Left cardiac atrium (tissue), 4 donors: ENCODE data around the gene GPRIN2. TPM values are rescaled to one million over a fixed set of nuclear protein-coding genes. Genes with fewer than 3 reads are reported as not detected.
"Not testable (repeated sequence)": the region's sequence is repeated elsewhere in the genome, so short reads cannot be mapped to it uniquely, and the experiment has no call there.

ENCODE experiments used
- ATAC-seq, 2 donors: fragments of 200-7000 bp; cut with Tn5 transposase; one replicate each; pipeline ENCODE4 v1.9.1; 2020; ENCODE audit warnings: mild to moderate bottlenecking in 2 of 2, moderate library complexity in 2 of 2
- DNase-seq: peaks from one replicate; pipeline ENCODE4 v3.0.0-alpha.2; 2020
- intact Hi-C, 2 donors: fragments of 100-400 bp; cut with DNase I; formaldehyde crosslinking; loops; one replicate each; pipeline versions ENCODE4 v1.14.1 to v1.15.1; 2022 to 2023
- long read RNA-seq: library from polyadenylated mRNA; unstranded; transcript quantifications from one replicate; pipeline ENCODE4 v2.0.0, GENCODE V29; 2021
- total RNA-seq, 2 donors: library from RNA; stranded (reverse); fragmentation: NEBNext Ultra II Directional; extraction: Animal tissue kit (Norgen Biotek cat#: 25700); gene quantifications; one replicate each; pipeline ENCODE4 v1.2.1, GENCODE V29; 2021
- donor health status: DM: no; HTN: yes; CAD: no.
- donor health status: DM: no; HTN: yes; CAD: no; lungs with severe emphysema.
- donor health status: DM: yes; HTN: yes; CAD: no.
- donor health status: Dilated cardiomyopathy.

GPRIN2 gene
- not detected for total RNA-seq
- long read RNA-seq = 0 reads

GRCh38 chr10:46556515-46557318 lies at the start of gene GPRIN2:
Gene GPRIN2 (minus strand): TSS chr10:46556658. CDS start chr10:46550736, 5,922 bp downstream.
- intact Hi-C loops = no loop called here

GRCh38 chr10:46600516-46600915 lies 44.1 kb upstream of the GPRIN2 start:
- DNase-seq, intact Hi-C loops, ATAC-seq: not testable (repeated sequence)

More at GRCh38 chr10:46556515-46557318, at the start of gene GPRIN2:
- DNase-seq (no peak), ATAC-seq (peak; percentile 36 to 44)

DNA sequence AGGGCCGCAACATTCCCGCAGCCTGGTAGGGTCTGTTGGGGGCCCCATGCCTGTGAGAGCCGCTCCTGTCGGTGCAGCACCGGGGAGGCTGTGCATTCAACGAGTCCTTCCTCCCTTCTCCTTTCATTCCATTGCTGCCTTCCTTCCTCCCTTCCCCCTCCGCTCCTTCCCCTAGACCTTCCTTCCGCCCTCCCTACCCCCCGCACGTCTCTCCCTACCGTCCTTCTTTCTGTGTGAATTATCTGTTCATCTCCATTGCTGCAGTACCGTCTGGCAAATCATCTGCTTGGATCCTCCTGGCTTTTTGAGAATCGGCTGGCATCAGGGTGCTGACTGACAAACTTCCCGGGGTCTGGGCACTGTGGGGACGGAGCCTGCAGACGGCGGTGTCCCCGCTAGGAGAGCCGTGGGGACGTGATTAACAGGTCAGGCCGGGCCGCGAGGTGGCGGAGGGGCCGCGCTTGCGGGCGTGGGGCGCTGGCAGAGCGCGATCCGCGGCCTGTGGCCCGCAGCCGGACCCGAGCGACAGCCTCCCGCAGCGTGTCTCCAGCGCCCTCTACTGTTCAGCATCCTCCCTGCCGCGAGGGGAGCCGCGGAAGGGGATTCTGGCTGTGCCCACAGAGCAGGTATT lies 41.3 kb upstream of the GPRIN2 start:
- intact Hi-C loops = not testable (repeated sequence)
- DNase-seq (peak; percentile 18), ATAC-seq (peak; percentile 85 to 89)

DNA sequence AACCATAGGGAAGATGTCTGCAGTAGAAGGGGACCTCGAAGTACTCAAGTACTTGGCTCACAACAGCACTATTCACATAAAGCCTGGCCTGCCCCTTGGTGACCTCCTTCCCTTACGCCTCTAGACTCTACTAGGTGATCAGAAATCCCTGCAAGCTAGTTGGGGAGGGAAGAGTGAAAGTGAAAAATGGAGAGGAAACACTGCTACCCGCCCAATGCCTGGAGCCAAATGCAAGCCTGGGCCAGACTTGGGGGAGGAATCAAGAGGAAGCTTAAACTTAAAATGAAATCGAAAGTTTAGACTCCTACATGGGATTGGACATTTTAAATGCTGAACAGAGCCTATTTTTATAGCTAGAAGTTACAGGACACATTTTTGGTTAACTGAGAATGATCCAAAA lies 40.1 kb upstream of the GPRIN2 start:
- ATAC-seq (peak; percentile 20 to 29), DNase-seq (peak; percentile 25)
- intact Hi-C loops = not testable (repeated sequence)

DNA sequence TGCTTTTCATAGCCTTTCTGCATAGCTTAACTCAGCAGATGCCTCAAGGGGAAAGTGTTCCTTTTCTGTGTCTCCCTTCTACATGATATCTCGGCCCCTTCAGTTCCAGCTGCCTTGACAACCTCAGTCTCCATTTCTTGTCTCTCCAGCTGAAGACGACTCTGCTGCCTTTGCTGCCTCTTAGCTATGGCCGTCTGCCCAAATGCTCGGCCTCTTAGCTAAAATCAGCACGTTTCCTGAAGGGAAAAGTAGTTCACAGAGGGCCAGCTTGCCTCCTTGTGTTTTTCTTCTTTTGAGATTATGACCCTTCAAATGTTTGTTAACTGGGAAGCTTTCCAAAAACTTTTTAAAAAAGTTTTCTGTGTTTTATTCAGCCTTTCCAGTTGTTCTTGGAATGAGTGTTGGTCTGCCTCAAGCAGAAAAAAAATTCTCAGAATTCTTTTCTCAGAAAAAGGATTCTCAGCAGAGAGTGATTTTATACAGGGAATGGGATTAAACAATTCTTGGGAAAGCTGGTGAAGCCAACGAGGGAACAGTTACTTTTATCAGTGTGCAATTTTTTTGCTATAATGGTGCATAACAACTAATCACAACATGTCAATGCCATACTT lies 38.1 kb upstream of the GPRIN2 start:
- DNase-seq = not testable (repeated sequence)
- peak; percentile 62 to 67 for ATAC-seq

GRCh38 chr10:46593307-46593706 lies 36.8 kb upstream of the GPRIN2 start:
- intact Hi-C loops, ATAC-seq: not testable (repeated sequence)

More for the DNA sequence above, 38.1 kb upstream of the GPRIN2 start:
- intact Hi-C loops = not testable (repeated sequence)

DNA sequence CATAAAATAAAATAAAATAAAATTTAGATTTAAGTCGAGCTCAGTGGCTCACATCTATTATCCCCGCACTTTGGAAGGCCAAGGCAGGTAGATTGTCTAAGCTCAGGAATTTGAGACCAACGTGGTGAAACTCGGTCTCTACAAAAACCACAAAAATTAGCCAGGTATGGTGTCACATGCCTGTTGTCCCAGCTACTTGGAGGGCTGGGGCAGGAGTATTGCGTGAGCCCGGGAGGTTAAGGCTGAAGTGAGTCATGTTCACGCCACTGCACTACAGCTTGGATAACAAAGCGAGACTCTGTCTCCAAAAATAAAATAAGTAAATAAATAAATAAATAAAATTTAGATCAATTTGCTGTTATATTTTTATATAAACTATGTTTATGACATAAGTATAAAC lies 34.6 kb upstream of the GPRIN2 start:
- intact Hi-C loops, ATAC-seq, DNase-seq: not testable (repeated sequence)

More at GRCh38 chr10:46593307-46593706, 36.8 kb upstream of the GPRIN2 start:
- DNase-seq = not testable (repeated sequence)

DNA sequence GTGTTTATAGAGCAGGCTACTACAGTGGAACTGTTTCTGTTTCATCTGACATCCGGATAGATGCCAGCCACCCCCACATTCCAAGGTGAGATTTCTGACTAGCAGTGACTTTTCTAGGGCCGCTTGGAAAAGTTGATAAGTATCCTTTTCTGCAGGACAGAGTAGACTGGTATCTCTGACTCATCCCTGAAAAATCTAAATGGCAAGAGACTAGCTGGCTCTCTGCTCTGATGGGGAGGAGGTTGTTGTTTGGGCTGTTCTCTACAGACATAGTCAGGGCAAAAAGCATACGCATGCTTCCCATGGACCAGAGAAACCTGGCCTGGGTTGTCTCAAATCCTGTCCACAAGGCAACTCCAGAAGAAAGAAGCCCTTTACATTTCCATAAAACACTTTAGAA lies 33.1 kb upstream of the GPRIN2 start:
- intact Hi-C loops, DNase-seq: not testable (repeated sequence)

GRCh38 chr10:46588221-46588620 lies 31.8 kb upstream of the GPRIN2 start:
- ATAC-seq = peak in 1 of 2 donors; percentile 11
- intact Hi-C loops, DNase-seq: not testable (repeated sequence)

More for the DNA sequence above, 33.1 kb upstream of the GPRIN2 start:
- ATAC-seq = peak in 1 of 2 donors; percentile 32

GRCh38 chr10:46587546-46587945 lies 31.1 kb upstream of the GPRIN2 start:
- DNase-seq, intact Hi-C loops: not testable (repeated sequence)
- ATAC-seq = peak; percentile 66 to 83

DNA sequence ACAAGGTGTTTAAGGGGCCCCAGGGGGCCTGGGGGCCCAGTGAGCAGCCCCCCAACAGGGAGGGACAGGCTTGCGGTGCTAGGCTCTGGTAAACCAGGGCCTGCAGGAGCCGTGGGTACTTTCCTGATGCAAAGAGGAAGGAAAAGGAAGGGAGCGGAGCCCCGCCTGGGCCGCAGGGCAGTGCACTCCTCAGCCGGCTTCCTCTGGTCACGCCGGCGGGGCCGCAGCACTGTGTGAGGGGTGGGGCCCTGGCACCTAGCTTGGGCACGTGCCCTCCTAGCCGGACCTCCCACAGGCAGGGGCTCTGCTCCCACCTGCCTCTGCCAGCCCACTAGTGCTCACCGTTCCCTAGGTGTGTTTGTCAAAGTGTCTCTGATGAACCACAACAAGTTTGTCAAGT lies 28.8 kb upstream of the GPRIN2 start:
- intact Hi-C loops, DNase-seq: not testable (repeated sequence)
- ATAC-seq = peak in 1 of 2 donors; percentile 24

DNA sequence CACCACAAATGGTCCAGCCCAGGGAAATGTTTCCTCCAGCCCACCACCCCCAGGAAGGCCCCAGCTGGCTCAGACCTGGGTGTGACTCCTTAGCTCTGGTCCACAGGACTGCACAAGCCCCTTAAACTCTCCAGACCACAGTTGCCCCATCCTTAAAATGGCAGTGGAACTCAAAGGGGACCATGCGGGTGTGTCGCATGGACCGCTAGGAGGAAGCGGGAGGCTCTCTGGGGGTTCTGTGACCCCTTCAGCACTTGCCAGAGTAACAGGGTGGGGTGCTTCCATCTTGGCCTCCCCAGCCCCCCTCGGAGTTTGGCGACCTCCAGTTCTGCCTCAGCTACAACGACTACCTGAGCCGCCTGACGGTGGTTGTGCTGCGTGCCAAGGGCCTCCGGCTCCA lies 27.7 kb upstream of the GPRIN2 start:
- intact Hi-C loops, ATAC-seq, DNase-seq: not testable (repeated sequence)

DNA sequence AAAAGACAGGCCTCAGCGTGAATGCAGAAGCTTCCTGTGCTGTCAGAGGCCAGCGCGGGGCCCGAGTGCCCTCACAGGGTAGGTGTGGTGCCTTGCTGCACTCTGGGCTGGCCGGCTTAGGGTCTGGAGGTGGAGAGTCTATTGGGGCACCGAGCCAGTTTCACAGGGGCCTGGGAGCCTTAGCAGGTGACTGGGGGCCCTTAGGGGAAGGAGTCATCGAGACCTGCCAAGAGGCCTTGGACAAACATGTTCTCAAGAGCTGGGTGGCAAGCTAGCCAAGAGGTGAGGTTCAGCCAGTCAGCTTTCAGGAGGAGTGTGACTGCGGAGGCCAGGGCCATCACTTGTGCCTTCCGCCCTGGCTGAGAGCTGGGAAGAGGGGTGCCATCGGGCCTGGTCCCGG lies 26.1 kb upstream of the GPRIN2 start:
- ATAC-seq, intact Hi-C loops: not testable (repeated sequence)

GRCh38 chr10:46581997-46582396 lies 25.5 kb upstream of the GPRIN2 start:
- intact Hi-C loops, DNase-seq, ATAC-seq: not testable (repeated sequence)

More for the DNA sequence above, 26.1 kb upstream of the GPRIN2 start:
- not testable (repeated sequence) for DNase-seq

- ATAC-seq, intact Hi-C loops, DNase-seq: not testable (repeated sequence)
These were observed 22.9 kb upstream of the GPRIN2 start for GRCh38 chr10:46579378-46579777.

- DNase-seq, intact Hi-C loops: not testable (repeated sequence)
- ATAC-seq = peak; percentile 42 to 48
These were observed 22.2 kb upstream of the GPRIN2 start, which contains the start of gene SYT15 for GRCh38 chr10:46578474-46579178. Gene SYT15 (plus strand): TSS chr10:46579128. CDS start chr10:46579169, 41 bp downstream.

DNA sequence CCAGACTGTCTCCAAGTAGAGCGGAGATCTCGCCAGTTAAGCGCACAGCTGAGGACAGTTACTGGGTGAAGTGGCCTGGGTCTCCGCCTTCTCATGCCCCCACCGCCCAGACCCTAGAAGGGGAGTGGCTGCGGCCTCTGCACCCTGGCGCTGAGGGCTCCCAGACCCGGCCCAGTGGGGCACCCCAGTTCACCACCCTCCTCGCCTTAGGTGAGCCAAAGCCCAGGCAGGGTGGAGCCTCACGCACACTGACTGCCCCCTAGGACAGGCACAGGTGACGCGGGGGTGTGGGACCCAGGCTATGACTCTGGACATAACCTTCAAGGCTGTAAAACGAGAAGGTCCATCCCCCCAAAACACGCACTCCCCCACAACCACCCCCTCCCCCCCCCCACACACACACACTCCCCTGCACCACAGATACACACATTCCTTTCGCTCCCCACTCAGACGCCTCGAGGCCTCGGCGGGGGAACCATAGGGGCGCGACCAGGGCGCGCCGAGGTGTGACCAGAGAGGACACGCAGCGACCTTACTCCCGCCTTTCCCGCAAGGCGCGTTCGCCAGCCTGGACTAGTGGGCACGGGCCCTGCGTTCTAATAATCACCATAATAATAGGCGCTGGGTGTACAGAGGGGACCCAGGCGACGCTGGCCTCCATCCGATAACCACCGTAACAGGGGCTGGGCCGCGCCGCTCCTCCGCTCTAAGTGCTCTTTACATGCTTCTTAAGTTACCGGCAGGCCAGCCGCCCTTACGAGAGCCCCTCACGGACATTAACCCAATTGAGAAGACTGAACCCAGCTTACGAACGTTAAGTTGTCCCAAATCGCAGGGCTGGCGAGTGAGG lies 21.4 kb upstream of the GPRIN2 start:
- not testable (repeated sequence) for DNase-seq

DNA sequence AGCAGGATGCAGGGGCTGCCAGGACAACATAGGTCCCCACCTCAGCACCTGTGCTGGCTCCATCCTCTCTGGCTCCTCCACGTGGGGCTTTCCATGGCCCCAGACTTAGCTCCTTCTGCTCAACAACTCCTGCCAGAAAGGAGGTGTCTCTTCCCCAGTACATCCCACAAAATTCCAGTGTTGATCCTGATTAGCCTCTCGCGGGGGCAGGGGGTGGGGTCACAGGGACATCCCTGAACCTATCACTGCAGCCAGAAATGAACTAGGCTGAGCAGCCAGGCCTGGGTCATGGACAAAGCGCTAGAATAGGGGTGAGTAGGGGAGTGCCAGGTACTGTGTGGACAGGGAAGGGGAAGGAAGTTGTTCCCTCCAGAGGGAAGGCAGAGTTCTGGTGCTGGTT lies 17.4 kb upstream of the GPRIN2 start:
- intact Hi-C loops, ATAC-seq, DNase-seq: not testable (repeated sequence)

More for the DNA sequence above, 21.4 kb upstream of the GPRIN2 start:
- ATAC-seq, intact Hi-C loops: not testable (repeated sequence)
